Keratinocyte (primary cell): ENCODE results near the gene KCNIP2.

Experiments
- CTCF ChIP-seq, 3 experiments: IDR thresholded peaks in 1 of 3; conservative IDR thresholded peaks in 1 of 3; optimal IDR thresholded peaks in 1 of 3; 2 replicates in 2 of 3; 3 replicates in 1 of 3; pipeline versions ENCODE3 to v1.5.1; 2011; ENCODE audit warnings: low read length in 3 of 3, mild to moderate bottlenecking in 3 of 3, moderate library complexity in 2 of 3, control low read depth in 1 of 3, inconsistent platforms in 1 of 3; ENCODE audit not compliant: insufficient read depth in 2 of 3; ENCODE audit errors: extremely low read depth in 1 of 3
- EZH2 ChIP-seq: IDR thresholded peaks from one replicate; pipeline ENCODE4 v1.6.1; 2012; ENCODE audit warnings: inconsistent platforms, mild to moderate bottlenecking, low read length, moderate library complexity

- TF ChIP-seq CTCF (optimal IDR thresholded peaks at IDR 0.05 in 1 of 3, IDR thresholded peaks at IDR 0.05 in 1 of 3, conservative IDR thresholded peaks at IDR 0.05 in 1 of 3; ENCODE audit: extremely low read depth in 1 of 3, insufficient read depth in 2 of 3, low read length in 3 of 3) (no peak), EZH2 (no peak)
Measured at GRCh38 chr10:101845893-101846292, 2.3 kb upstream of the KCNIP2 start.
